Astrocyte (in vitro differentiated cells and primary cell): ENCODE data around the gene SELENOO. TPM values are rescaled to one million over a fixed set of nuclear protein-coding genes. Genes with fewer than 3 reads are reported as not detected.

Experiments used
- DNase-seq: peaks from one replicate; pipeline ENCODE4 v3.0.0-alpha.2; 2010; ENCODE audit warnings: low read depth
- FAIRE-seq: peaks from 2 replicates; lab custom pipeline; 2011; peaks lifted over from hg19 to GRCh38; lab: Jason Lieb, UNC
- H2AFZ ChIP-seq: 2 replicates; pipeline ENCODE4 v1.6.0; 2012; ENCODE audit warnings: low read depth, low read length, inconsistent platforms
- H3K27ac ChIP-seq: 2 replicates; pipeline ENCODE4 v1.5.1; 2011; ENCODE audit warnings: low read depth, low read length, inconsistent platforms
- H3K27me3 ChIP-seq: 2 replicates; pipeline ENCODE4 v1.6.0; 2011; ENCODE audit warnings: low read length, inconsistent platforms; ENCODE audit not compliant: insufficient read depth
- H3K36me3 ChIP-seq: 2 replicates; pipeline ENCODE4 v1.5.1; 2011; ENCODE audit warnings: low read length, inconsistent platforms; ENCODE audit not compliant: insufficient read depth
- H3K4me1 ChIP-seq: 2 replicates; pipeline ENCODE4 v1.5.1; 2011; ENCODE audit warnings: low read length, inconsistent platforms; ENCODE audit not compliant: insufficient read depth
- H3K4me2 ChIP-seq: 2 replicates; pipeline ENCODE4 v1.6.0; 2012; ENCODE audit warnings: low read length, inconsistent platforms
- H3K4me3 ChIP-seq: 2 replicates; pipeline ENCODE4 v1.5.1; 2011; ENCODE audit warnings: low read depth, mild to moderate bottlenecking, low read length, inconsistent platforms; ENCODE audit not compliant: insufficient read depth
- H3K79me2 ChIP-seq: 2 replicates; pipeline ENCODE4 v1.6.0; 2012; ENCODE audit warnings: mild to moderate bottlenecking, low read length, inconsistent platforms; ENCODE audit not compliant: insufficient read depth
- H3K9ac ChIP-seq: 2 replicates; pipeline ENCODE4 v1.6.0; 2012; ENCODE audit warnings: mild to moderate bottlenecking, low read length, inconsistent platforms
- H3K9me3 ChIP-seq: 2 replicates; pipeline ENCODE4 v1.5.1; 2012; ENCODE audit warnings: low read depth, mild to moderate bottlenecking, low read length, inconsistent platforms; ENCODE audit not compliant: insufficient read depth
- H4K20me1 ChIP-seq: 2 replicates; pipeline ENCODE4 v1.6.0; 2012; ENCODE audit warnings: low read length, inconsistent platforms; ENCODE audit not compliant: insufficient read depth
- H3K27ac Mint-ChIP-seq: one replicate; pipeline ENCODE4 v1.8.0; 2021; ENCODE audit warnings: mild to moderate bottlenecking, mixed read lengths; ENCODE audit not compliant: unreplicated experiment
- H3K27me3 Mint-ChIP-seq: one replicate; pipeline ENCODE4 v1.8.0; 2021; ENCODE audit warnings: low read depth, mixed read lengths; ENCODE audit not compliant: unreplicated experiment
- H3K36me3 Mint-ChIP-seq: one replicate; pipeline ENCODE4 v1.8.0; 2021; ENCODE audit warnings: low read depth, mixed read lengths; ENCODE audit not compliant: unreplicated experiment
- H3K4me1 Mint-ChIP-seq: one replicate; pipeline ENCODE4 v1.8.0; 2021; ENCODE audit warnings: low read depth, mixed read lengths; ENCODE audit not compliant: unreplicated experiment
- H3K4me3 Mint-ChIP-seq: one replicate; pipeline ENCODE4 v1.8.0; 2021; ENCODE audit warnings: mild to moderate bottlenecking, moderate library complexity, mixed read lengths; ENCODE audit not compliant: unreplicated experiment
- H3K9me3 Mint-ChIP-seq: one replicate; pipeline ENCODE4 v1.8.0; 2021; ENCODE audit warnings: mild to moderate bottlenecking, mixed read lengths; ENCODE audit not compliant: unreplicated experiment
- EZH2 ChIP-seq: IDR thresholded peaks from 2 replicates; pipeline ENCODE4 v1.6.1; 2012; ENCODE audit warnings: mild to moderate bottlenecking, low read length, inconsistent platforms; ENCODE audit not compliant: insufficient read depth
- total RNA-seq: library from RNA; stranded (reverse); gene quantifications from 2 replicates; pipeline ENCODE4 v1.2.1, GENCODE V29; 2021
- TF ChIP-seq, protein P1 (sequence below): IDR thresholded peaks from 2 replicates; pipeline ENCODE4 v1.5.1; 2011; ENCODE audit warnings: low read depth, mild to moderate bottlenecking, inconsistent platforms, low read length, moderate library complexity; ENCODE audit not compliant: insufficient read depth

SELENOO gene
- total RNA-seq, 1 donor from 2014 or later = 18.5 TPM

GRCh38 chr22:50175921-50176849 lies 24.6 kb upstream of the SELENOO start:
- H3K27me3 Mint-ChIP-seq = peaks cover 12% of the 10 kb centered on the region
- no peak for FAIRE-seq
- H3K27me3 ChIP-seq = no peaks in the 10 kb centered on the region
- DNase-seq = no peak
- no peaks in the 10 kb centered on the region for H3K4me1 Mint-ChIP-seq
- H3K4me3 Mint-ChIP-seq = no peak overlapping the region
- H3K79me2 ChIP-seq = no peaks in the 10 kb centered on the region
- H3K4me2 ChIP-seq = no peak overlapping the region
- H3K9ac ChIP-seq = no peak overlapping the region
- no peak overlapping the region for H2AFZ ChIP-seq
- H3K4me1 ChIP-seq = no peaks in the 10 kb centered on the region
- H3K27ac ChIP-seq = no peak overlapping the region
- no peaks in the 10 kb centered on the region for H3K36me3 ChIP-seq
- no peak for TF ChIP-seq EZH2
- TF ChIP-seq, protein P1, sequence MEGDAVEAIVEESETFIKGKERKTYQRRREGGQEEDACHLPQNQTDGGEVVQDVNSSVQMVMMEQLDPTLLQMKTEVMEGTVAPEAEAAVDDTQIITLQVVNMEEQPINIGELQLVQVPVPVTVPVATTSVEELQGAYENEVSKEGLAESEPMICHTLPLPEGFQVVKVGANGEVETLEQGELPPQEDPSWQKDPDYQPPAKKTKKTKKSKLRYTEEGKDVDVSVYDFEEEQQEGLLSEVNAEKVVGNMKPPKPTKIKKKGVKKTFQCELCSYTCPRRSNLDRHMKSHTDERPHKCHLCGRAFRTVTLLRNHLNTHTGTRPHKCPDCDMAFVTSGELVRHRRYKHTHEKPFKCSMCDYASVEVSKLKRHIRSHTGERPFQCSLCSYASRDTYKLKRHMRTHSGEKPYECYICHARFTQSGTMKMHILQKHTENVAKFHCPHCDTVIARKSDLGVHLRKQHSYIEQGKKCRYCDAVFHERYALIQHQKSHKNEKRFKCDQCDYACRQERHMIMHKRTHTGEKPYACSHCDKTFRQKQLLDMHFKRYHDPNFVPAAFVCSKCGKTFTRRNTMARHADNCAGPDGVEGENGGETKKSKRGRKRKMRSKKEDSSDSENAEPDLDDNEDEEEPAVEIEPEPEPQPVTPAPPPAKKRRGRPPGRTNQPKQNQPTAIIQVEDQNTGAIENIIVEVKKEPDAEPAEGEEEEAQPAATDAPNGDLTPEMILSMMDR = no peak
- no peaks in the 10 kb centered on the region for H3K9me3 ChIP-seq
- H3K36me3 Mint-ChIP-seq = peaks cover 2% of the 10 kb centered on the region
- H3K4me3 ChIP-seq = no peak overlapping the region
- H3K9me3 Mint-ChIP-seq = no peaks in the 10 kb centered on the region
- H3K27ac Mint-ChIP-seq = no peak overlapping the region
- no peaks in the 10 kb centered on the region for H4K20me1 ChIP-seq

DNA sequence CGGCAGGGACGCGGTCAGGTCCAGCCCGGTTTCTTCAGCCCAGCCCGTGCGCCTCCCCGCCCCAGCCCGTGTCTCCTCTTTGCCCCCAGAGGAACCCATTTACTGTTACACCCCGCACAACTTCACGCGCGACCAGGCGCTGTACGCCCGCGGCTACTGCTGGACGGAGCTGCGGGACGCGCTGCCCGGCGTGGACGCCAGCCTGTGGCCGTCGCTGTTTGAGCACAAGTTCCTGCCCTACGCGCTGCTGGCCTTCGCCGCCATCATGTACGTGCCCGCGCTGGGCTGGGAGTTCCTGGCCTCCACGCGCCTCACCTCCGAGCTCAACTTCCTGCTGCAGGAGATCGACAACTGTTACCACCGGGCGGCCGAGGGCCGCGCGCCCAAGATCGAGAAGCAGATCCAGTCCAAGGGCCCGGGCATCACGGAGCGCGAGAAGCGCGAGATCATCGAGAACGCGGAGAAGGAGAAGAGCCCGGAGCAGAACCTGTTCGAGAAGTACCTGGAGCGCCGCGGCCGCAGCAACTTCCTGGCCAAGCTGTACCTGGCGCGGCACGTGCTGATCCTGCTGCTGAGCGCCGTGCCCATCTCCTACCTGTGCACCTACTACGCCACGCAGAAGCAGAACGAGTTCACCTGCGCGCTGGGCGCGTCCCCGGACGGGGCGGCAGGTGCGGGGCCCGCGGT lies 23.8 kb upstream of the SELENOO start:
- no peak for FAIRE-seq

More for the DNA sequence above, 23.8 kb upstream of the SELENOO start:
- TF ChIP-seq EZH2 = no peak
- TF ChIP-seq, protein P1 = no peak
- no peaks in the 10 kb centered on the region for H3K4me1 ChIP-seq
- H3K9ac ChIP-seq = no peak overlapping the region
- no peak for DNase-seq
- Mint-ChIP-seq H3K27ac (no peak overlapping the region), H3K27me3 (peaks cover 12% of the 10 kb centered on the region), H3K36me3 (peaks cover 2% of the 10 kb centered on the region), H3K9me3 (no peaks in the 10 kb centered on the region), H3K4me3 (no peak overlapping the region), H3K4me1 (no peaks in the 10 kb centered on the region)
- no peak overlapping the region for H3K4me2 ChIP-seq
- H4K20me1 ChIP-seq = no peaks in the 10 kb centered on the region
- H3K36me3 ChIP-seq = no peaks in the 10 kb centered on the region
- H3K9me3 ChIP-seq = no peaks in the 10 kb centered on the region
- no peak overlapping the region for H2AFZ ChIP-seq
- no peaks in the 10 kb centered on the region for H3K27me3 ChIP-seq
- H3K4me3 ChIP-seq = no peak overlapping the region
- no peak overlapping the region for H3K27ac ChIP-seq
- H3K79me2 ChIP-seq = no peaks in the 10 kb centered on the region
